ENCODE results near the gene TSGA10IP.
"Not testable (repeated sequence)": the region's sequence is repeated elsewhere in the genome, so short reads cannot be mapped to it uniquely, and the experiment has no call there.

TSGA10IP gene

DNA sequence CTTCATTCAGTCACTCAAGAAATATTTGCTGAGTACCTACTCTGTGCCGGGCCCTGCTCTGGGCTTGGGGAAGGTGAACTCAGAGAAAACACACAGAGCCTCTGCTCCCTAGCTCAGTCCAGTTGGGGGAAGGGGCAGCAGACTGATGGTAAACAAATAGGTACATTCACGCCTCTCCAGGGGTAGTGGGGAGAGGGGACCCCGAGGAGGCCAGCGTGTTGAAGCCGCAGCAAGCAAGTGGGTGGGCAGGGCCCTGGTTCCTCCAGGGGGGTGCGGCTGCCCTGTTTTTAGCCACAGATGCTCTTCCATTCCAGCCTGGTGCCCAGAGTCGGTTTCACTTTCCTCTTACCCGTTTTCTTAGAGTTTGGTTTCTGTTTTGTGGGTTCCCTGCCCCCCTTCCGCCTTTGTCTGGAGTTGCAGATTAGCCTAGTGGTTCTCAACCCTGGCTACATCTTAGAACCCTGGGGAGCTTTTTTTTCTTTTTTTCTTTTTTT lies 17.3 kb upstream of the TSGA10IP start:
- Mint-ChIP-seq H3K27ac (peak overlapping the region; percentile 91 to 97), H3K9me3 (no peaks in the 10 kb centered on the region), H3K4me3 (peak overlapping the region; percentile 80 to 85), H3K4me1 (peaks cover 57% of the 10 kb centered on the region), H3K27me3 (no peaks in the 10 kb centered on the region)
- ATAC-seq (peak; percentile 90), DNase-seq (peak; percentile 62 to 76)

DNA sequence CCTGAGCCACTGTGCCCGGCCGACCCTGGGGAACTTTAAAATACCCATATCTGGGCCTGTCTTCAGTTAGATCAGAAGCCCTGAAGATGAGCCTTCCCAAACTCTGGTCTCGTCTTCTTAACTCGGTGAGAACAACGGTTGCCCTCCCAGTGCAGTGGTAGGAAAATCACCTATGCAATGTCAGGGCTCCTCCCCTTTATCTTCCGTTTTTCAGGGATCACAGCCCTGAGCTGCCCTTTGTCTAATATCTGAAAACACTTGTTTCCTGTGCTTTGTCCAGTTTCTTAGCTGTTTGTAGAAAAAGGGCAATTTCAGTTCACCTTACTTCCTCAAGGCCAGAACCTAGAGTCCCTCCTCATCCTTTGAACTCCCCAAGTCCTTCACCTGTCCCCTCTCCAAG lies 16.6 kb upstream of the TSGA10IP start:
- peak overlapping the region; percentile 80 to 85 for H3K4me3 Mint-ChIP-seq
- peak overlapping the region; percentile 91 to 97 for H3K27ac Mint-ChIP-seq
- H3K27me3 Mint-ChIP-seq: no peaks in the 10 kb centered on the region
- DNase-seq (no peak), ATAC-seq (peak; percentile 7)
- peaks cover 57% of the 10 kb centered on the region for H3K4me1 Mint-ChIP-seq
- no peaks in the 10 kb centered on the region for H3K9me3 Mint-ChIP-seq

DNA sequence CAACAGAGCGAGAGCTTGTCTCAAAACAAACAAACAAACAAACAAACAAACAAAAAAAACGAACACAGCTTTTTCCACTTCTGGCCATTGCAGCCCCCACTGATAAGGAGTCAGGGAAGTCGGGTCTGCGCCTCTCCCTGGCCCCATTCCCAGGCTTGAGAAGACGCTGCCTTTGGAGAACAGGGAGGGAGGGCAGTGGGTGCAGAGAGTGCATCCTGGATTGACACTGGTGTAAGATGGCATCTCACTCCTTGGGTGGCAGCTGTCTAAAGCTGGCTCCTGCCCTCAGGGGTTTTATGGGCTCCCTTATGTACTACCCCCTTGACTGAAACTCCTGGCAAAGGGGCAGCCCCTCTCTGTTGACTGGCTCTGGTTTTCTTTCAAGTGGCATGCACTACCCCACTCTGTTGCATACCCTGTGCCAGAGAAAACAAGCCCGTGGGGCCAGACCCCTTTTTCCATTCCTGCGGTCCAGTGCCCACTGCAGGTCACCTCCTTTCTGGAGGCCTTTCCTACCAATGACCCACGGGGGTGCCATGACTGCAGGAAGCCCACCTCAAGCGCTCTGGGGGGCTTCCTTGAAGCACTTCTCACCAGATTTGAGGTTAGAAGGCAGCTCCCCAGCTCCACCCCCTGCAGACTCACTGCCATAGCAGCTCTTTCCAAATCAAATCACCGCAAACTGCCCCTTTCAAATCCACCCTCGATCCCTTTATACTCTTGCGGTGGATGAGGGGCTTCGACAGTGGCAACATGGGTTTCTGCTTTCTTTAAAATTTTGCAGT lies 13.3 kb upstream of the TSGA10IP start:
- Mint-ChIP-seq H3K27ac (peak overlapping the region in 1 of 2 donors; percentile 72), H3K27me3 (no peaks in the 10 kb centered on the region), H3K4me1 (peaks cover 54% of the 10 kb centered on the region), H3K4me3 (peak overlapping the region; percentile 56 to 57), H3K9me3 (no peaks in the 10 kb centered on the region)
- DNase-seq: peak in 1 of 2 donors; percentile 20
- peak; percentile 57 for ATAC-seq

DNA sequence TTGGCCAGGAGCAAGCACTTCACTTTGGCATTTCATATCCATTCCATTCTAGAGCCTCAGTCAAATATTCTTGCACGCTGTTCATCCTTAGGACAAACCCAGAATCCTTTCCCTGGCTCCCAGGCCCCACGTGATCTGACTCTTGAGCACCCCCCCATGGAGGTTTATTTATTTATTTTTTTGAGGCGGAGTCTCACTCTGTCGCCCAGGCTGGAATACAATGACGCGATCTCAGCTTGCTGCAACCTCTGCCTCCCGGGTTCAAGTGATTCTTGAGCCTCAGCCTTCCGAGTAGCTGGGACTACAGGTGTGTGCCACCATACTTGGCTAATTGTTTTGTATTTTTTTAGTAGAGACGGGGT lies 12.7 kb upstream of the TSGA10IP start:
- H3K27ac Mint-ChIP-seq: peak overlapping the region in 1 of 2 donors; percentile 72
- H3K4me3 Mint-ChIP-seq: peak overlapping the region; percentile 56 to 57
- H3K27me3 Mint-ChIP-seq: no peaks in the 10 kb centered on the region
- DNase-seq: no peak
- peaks cover 48% of the 10 kb centered on the region for H3K4me1 Mint-ChIP-seq
- H3K9me3 Mint-ChIP-seq: no peaks in the 10 kb centered on the region
- no peak for ATAC-seq

DNA sequence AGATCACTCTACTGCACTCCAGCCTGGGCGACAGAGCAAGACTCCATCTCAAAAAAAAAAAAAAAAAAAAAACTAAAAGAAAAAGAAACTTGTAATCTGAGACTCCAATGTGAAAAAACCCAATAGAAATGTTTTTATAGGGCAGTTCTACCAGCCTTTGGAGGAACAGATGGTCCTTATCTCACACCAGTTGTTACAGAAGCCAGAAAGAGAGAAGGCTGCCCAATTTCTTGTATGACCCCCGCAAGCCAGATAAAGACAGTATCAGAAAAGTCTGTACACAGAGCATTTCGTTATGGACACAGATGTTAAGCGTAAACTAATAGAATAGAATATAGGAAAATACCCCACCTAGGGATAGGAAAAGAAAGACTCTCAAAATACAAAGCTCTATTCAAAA lies 11.3 kb upstream of the TSGA10IP start:
- DNase-seq (no peak), ATAC-seq (no peak)
- H3K4me1 Mint-ChIP-seq: peaks cover 33% of the 10 kb centered on the region
- H3K27me3 Mint-ChIP-seq: no peaks in the 10 kb centered on the region
- H3K9me3 Mint-ChIP-seq: no peaks in the 10 kb centered on the region
- H3K4me3 Mint-ChIP-seq: no peak overlapping the region
- peak overlapping the region; percentile 12 to 58 for H3K27ac Mint-ChIP-seq

DNA sequence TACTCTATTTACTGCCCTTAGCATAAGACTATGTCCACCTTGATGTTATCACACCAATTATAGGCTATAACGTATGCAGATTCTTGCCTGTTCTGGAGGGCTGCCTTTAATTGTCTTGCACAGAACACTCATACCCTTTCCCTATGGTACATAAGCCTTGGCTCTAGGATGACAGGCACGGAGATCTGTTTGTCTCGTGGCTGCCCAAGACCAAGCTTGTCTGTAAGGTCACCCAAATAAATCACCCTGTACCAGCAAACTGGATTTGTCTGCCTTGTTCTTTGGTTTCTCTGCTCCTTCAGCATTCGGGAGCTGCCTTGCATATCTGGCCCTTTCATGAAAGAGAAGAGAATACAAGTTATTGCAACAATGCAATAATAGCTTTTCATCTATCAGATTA lies 7.5 kb upstream of the TSGA10IP start:
- DNase-seq (no peak), ATAC-seq (no peak)
- Mint-ChIP-seq H3K27me3 (no peaks in the 10 kb centered on the region), H3K4me1 (peaks cover under 1% of the 10 kb centered on the region), H3K27ac (no peak overlapping the region), H3K4me3 (no peak overlapping the region), H3K9me3 (no peaks in the 10 kb centered on the region)

DNA sequence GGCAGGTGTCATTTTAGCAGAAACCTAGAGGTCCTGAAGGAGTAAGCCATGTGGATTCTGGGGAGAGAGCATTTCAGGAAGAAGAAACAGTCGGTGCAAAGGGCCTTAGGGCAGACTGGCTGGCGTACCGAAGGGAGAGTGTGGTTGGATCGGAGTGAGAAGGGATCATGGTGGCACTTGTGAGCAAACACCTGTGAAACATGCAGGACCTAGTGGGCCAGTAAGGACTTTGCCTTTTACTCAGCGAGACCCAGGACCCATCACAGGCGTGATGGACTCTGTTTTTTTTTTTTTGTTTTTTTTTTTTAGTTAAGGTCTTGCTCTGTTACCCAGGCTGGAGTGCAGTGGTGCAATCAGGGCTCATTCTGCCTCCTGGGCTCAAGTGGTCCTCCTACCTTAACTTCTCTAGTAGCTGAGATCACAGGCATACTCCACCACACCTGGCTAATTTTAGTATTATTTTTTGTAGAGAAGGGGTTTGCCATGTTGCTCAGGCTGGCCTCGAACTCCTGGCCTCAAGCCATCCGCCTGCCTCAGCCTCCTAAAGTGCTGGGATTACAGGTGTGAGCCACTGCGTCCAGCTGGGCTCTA lies 3.5 kb upstream of the TSGA10IP start:
- Mint-ChIP-seq H3K27me3 (no peaks in the 10 kb centered on the region), H3K9me3 (no peaks in the 10 kb centered on the region), H3K4me1 (no peaks in the 10 kb centered on the region), H3K27ac (no peak overlapping the region), H3K4me3 (no peak overlapping the region)
- ATAC-seq (no peak), DNase-seq (no peak)

DNA sequence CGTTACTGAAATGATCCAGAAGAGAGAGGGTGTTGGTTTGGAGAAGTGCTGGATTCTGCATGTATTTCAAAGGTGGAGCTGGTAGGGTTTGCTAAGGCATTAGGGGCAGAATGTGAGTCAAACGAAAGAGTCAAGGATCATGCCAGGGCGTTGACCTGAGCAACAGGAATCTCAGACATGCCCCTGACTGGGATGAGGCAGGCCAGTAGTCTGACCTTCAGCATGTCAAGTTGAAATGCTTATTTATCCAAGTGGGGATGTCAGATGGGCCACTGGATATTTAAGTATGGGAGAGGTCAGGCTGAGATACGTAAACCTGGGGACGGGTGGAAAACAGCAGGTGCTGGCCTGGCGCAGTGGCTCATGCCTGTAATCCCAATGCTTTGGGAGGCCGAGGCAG lies 2.7 kb upstream of the TSGA10IP start:
- no peak overlapping the region for H3K4me3 Mint-ChIP-seq

DNA sequence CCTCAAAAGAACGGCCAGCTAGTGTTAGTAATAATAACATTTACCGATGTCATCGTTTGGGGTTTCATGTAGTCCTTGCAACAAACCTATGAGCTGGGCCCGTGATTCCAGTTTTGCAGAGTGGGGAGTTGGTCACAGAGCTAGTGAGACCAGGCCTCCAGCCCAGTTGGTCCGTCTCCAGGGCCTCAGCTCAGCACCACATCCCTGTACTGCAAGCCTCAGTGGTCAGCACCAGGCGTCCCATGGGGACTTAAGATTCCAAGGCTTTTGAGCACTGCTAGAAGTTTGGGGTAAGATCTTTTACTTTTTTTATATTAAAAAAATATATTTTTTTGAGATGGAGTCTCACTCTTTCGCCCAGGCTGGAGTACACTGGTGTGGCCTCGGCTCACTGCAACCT lies 1.1 kb upstream of the TSGA10IP start:
- H3K4me3 Mint-ChIP-seq: no peak overlapping the region
- no peaks in the 10 kb centered on the region for H3K27me3 Mint-ChIP-seq
- ATAC-seq: no peak
- H3K4me1 Mint-ChIP-seq: no peaks in the 10 kb centered on the region
- H3K27ac Mint-ChIP-seq: no peak overlapping the region
- H3K9me3 Mint-ChIP-seq: no peaks in the 10 kb centered on the region
- DNase-seq: no peak

More for the DNA sequence above, 2.7 kb upstream of the TSGA10IP start:
- Mint-ChIP-seq H3K27ac (peak overlapping the region in 1 of 2 donors; percentile 7), H3K9me3 (no peaks in the 10 kb centered on the region), H3K4me1 (no peaks in the 10 kb centered on the region), H3K27me3 (no peaks in the 10 kb centered on the region)
- no peak for ATAC-seq
- no peak for DNase-seq

DNA sequence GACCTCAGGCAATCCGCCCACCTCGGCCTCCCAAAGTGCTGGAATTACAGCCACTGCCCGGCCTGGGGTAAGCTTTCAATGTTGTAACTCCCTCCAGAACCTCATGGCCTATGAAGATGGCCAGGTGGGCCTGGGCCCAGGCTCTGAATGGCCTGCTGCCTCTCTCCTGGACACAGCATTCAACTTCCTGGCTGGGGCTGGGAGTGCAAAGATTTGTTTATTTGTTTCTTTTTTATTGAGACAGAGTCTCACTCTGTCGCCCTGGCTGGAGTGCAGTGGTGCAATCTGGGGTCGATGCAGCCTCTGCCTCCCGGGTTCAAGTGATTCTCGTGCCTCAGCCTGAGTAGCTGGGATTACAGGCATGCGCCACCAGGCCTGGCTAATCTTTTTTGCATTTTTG lies 513 bp upstream of the TSGA10IP start:
- ATAC-seq (no peak), DNase-seq (no peak)
- no peaks in the 10 kb centered on the region for H3K9me3 Mint-ChIP-seq
- H3K4me1 Mint-ChIP-seq: no peaks in the 10 kb centered on the region
- H3K27me3 Mint-ChIP-seq: no peaks in the 10 kb centered on the region
- H3K4me3 Mint-ChIP-seq: no peak overlapping the region
- peak overlapping the region in 1 of 2 donors; percentile 6 for H3K27ac Mint-ChIP-seq

DNA sequence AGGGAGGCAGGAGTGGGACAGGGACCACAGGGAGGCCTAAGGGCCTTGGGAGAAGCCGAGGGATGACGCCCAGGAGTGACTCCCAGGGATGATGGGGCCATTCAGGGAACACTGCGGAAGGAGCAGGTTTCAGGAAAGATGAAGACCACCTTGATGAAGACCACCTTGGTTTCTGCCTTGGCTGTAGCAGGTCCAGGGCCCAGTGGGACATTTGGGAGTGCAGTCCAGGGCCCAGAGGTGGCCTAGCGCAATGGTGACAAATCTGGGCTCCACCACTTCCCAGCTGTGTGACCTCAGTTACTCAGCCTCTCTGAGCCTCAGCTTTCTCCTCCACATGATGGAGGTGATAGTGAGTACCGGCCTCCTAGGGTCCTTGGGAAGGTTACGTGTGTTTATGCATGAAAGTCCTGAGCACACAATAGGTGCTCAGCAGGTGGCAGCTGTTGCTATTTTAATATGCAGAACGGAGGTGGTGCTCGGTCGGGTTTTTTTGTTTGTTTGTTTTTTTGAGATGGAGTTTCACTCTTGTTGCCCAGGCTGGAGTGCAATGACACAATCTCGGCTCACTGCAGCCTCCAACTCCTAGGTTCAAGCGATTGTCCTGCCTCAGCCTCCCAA lies 770 bp downstream of the TSGA10IP start:
- Mint-ChIP-seq H3K9me3 (no peaks in the 10 kb centered on the region), H3K4me3 (no peak overlapping the region), H3K27ac (no peak overlapping the region), H3K4me1 (no peaks in the 10 kb centered on the region), H3K27me3 (no peaks in the 10 kb centered on the region)
- DNase-seq (no peak), ATAC-seq (no peak)

DNA sequence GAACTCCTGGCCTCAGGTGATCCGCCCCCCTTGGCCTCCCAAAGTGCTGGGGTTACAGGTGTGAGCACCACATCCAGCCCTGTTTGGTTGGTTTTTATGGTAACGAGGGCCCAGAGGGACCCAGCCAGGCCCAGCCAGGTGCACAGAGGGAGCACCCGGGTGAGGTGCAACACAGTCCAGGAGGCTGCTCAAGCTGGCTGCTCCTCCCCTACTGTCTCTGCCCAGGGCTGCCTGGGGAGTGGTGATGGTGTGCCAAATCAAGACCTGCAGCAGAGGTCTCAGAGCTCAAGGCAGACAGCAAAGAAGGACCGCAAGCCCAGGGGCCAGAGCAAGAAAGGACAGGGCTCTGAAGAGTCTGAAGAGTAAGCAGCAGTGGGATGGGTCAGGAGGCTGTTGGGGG lies 1.4 kb downstream of the TSGA10IP start:
- ATAC-seq (no peak), DNase-seq (no peak)
- Mint-ChIP-seq H3K4me1 (no peaks in the 10 kb centered on the region), H3K9me3 (no peaks in the 10 kb centered on the region), H3K27me3 (no peaks in the 10 kb centered on the region), H3K27ac (no peak overlapping the region), H3K4me3 (no peak overlapping the region)

DNA sequence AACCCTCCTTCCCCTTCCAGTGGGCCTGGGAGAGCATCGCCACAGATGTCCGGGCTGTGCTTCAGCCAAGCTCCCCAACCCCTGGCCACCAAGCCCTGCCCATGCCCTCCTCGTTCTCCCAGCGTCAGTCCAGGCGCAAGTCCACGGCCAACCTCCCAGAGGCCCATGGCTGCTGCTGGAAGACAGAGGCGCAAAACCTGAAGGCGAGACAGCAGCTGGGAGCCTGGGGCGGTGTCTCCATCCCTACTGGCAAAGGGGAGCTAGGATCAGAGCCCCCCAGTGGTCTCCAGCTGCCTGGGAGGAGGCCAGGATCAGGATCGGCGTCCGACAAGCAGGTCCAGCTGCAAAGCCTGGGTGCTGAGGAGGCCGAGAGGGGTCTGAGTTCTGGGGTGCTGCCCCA lies 1.9 kb downstream of the TSGA10IP start:
- Mint-ChIP-seq H3K27ac (peak overlapping the region in 1 of 2 donors; percentile 56), H3K9me3 (no peaks in the 10 kb centered on the region), H3K4me3 (no peak overlapping the region), H3K27me3 (no peaks in the 10 kb centered on the region), H3K4me1 (no peaks in the 10 kb centered on the region)
- no peak for DNase-seq
- no peak for ATAC-seq

DNA sequence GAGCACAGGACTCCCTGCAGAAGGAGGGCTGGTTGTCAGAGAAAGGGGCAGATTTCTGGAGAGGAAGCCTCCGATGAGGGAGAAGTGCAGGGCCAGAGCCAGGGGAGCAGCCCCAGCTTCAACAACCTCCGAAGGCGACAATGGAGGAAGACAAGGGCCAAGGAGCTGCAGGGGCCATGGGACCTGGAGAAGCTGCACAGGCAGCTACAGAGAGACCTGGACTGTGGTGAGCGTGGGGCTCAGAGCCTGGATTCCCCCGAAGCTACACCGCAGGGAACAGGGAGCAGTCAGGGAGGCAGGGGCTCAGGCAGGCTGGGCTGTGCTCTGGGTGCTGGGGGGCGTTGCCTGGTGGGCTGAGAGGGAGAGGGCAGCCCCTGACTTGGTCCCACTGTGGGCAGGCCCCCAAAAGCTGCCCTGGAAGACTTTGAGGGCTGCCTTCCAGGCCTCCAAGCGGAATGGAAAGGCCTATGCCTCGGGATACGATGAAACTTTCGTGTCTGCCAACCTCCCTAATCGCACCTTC lies 2.4 kb downstream of the TSGA10IP start:
- ATAC-seq: no peak
- Mint-ChIP-seq H3K27ac (no peak overlapping the region), H3K9me3 (no peaks in the 10 kb centered on the region), H3K4me1 (no peaks in the 10 kb centered on the region), H3K27me3 (no peaks in the 10 kb centered on the region), H3K4me3 (no peak overlapping the region)
- DNase-seq: no peak

DNA sequence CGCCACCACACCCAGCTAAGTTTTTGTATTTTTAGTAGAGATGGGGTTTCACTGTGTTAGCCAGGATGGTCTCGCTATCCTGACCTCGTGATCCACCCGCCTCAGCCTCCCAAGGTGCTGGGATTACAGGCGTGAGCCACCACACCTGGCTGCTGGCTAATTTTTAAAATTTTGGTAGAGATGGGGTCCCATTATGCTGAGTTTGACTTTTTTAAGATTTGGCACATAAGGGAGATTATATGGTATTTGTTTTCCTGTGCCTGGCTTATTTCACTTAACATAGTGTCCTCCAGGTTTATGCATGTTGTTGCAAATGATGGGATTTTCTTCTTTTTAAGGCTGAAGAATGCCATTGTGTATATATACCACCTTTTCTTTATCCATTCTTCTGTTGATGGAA lies 5.4 kb downstream of the TSGA10IP start:
- H3K4me1 Mint-ChIP-seq, H3K9me3 Mint-ChIP-seq, H3K4me3 Mint-ChIP-seq, H3K27me3 Mint-ChIP-seq, H3K27ac Mint-ChIP-seq, DNase-seq, ATAC-seq: not testable (repeated sequence)

DNA sequence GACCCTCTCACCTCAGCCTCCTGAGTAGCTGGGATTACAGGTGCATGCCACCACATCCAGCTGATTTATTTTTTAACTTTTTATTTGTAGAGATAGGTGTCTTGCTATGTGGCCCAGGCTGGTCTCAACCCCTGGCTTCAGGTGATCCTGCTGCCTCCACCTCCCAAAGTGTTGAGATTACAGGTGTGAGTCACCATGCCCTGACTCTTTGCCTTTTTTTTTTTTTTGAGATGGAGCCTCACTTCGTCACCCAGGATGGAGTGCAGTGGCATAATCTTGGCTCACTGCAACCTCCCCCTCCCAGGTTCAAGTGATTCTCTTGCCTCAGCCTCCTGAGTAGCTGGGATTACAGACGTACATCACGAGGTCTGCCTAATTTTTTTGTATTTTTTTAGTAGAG lies 6.4 kb downstream of the TSGA10IP start:
- H3K4me1 Mint-ChIP-seq, H3K27me3 Mint-ChIP-seq, ATAC-seq, H3K9me3 Mint-ChIP-seq, H3K4me3 Mint-ChIP-seq, DNase-seq, H3K27ac Mint-ChIP-seq: not testable (repeated sequence)

Measured in stimulated activated naive CD8-positive, alpha-beta T cell treated with anti-CD3 and anti-CD28 coated beads, Interleukin-15, amount 100 ng/mL, for 72 hours (primary cell).